ENCODE data around the gene IFNLR1. TPM values are rescaled to one million over a fixed set of nuclear protein-coding genes. Genes with fewer than 3 reads are reported as not detected.

Gene IFNLR1
- total RNA-seq, 1 donor from 2014 or later: 0.22 TPM

GRCh38 chr1:24206083-24206464 lies 19.0 kb upstream of the IFNLR1 start:
- DNase-seq (ENCODE audit: low spot score): no peak

- DNase-seq (ENCODE audit: low spot score): no peak
Observed at GRCh38 chr1:24205345-24206082, 18.4 kb upstream of the IFNLR1 start.

- no peak for DNase-seq (ENCODE audit: low spot score)
Observed at GRCh38 chr1:24204116-24204515, 17.0 kb upstream of the IFNLR1 start.

- DNase-seq (ENCODE audit: low spot score): no peak
Observed at GRCh38 chr1:24203404-24203803, 16.3 kb upstream of the IFNLR1 start.

- DNase-seq (ENCODE audit: low spot score): no peak
Observed at GRCh38 chr1:24202987-24203386, 15.9 kb upstream of the IFNLR1 start.

- no peak for DNase-seq (ENCODE audit: low spot score)
Observed at GRCh38 chr1:24202556-24202955, 15.5 kb upstream of the IFNLR1 start.

- DNase-seq (ENCODE audit: low spot score): no peak
Observed at GRCh38 chr1:24201941-24202440, 14.9 kb upstream of the IFNLR1 start.

- no peak for DNase-seq (ENCODE audit: low spot score)
Observed at GRCh38 chr1:24199291-24199900, 12.3 kb upstream of the IFNLR1 start.

GRCh38 chr1:24198766-24199165 lies 11.7 kb upstream of the IFNLR1 start:
- no peak for DNase-seq (ENCODE audit: low spot score)

GRCh38 chr1:24195874-24196273 lies 8.8 kb upstream of the IFNLR1 start:
- DNase-seq (ENCODE audit: low spot score): no peak

GRCh38 chr1:24195136-24195535 lies 8.0 kb upstream of the IFNLR1 start:
- no peak for DNase-seq (ENCODE audit: low spot score)

- DNase-seq (ENCODE audit: low spot score): no peak
Observed at GRCh38 chr1:24193046-24193445, 6.0 kb upstream of the IFNLR1 start.

- DNase-seq (ENCODE audit: low spot score): no peak
Observed at GRCh38 chr1:24191860-24192259, 4.8 kb upstream of the IFNLR1 start.

- peak; percentile 22 for DNase-seq (ENCODE audit: low spot score)
Observed at GRCh38 chr1:24190983-24191461, 3.9 kb upstream of the IFNLR1 start.

- no peak for DNase-seq (ENCODE audit: low spot score)
Observed at GRCh38 chr1:24189528-24189927, 2.4 kb upstream of the IFNLR1 start.

GRCh38 chr1:24186711-24186992 lies 437 bp downstream of the IFNLR1 start:
- DNase-seq (ENCODE audit: low spot score): no peak

GRCh38 chr1:24186031-24186710 lies 918 bp downstream of the IFNLR1 start:
- peak; percentile 37 for DNase-seq (ENCODE audit: low spot score)

- DNase-seq (ENCODE audit: low spot score): no peak
Observed at GRCh38 chr1:24185076-24185475, 2.0 kb downstream of the IFNLR1 start.

GRCh38 chr1:24182061-24182460 lies 5.0 kb downstream of the IFNLR1 start:
- no peak for DNase-seq (ENCODE audit: low spot score)

- peak; percentile 41 for DNase-seq (ENCODE audit: low spot score)
Observed at GRCh38 chr1:24181619-24182018, 5.5 kb downstream of the IFNLR1 start.

GRCh38 chr1:24180676-24181075 lies 6.4 kb downstream of the IFNLR1 start:
- peak; percentile 64 for DNase-seq (ENCODE audit: low spot score)

GRCh38 chr1:24179251-24179840 lies 7.7 kb downstream of the IFNLR1 start:
- DNase-seq (ENCODE audit: low spot score): peak; percentile 35
